Cortex of kidney (tissue), 1 donor: Measurements from ENCODE around the gene SATB2.

Experiments used
- DNase-seq: peaks from one replicate; lab custom pipeline; 2025; lab: John Stamatoyannopoulos, UW

SATB2 gene

DNA sequence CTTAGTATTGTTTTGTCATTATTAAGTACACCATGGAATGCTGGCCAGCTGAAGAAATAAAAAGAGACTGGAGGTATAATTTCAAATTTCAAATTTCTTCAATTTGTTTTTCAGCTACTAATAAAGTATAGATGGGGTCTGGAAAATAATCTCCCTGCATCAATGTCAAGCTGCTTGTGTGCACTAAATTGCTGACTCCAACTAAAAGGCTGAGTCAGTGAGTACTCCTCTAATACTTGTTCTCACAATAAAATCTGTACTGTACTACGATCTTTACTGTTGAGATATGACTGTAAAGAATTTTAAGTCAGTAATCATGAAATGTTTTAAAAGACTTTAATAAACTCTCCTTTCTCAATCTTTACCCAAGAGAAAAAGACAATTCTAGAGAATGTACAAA, 131.9 kb downstream of the SATB2 start:
- no peak for DNase-seq

- DNase-seq = no peak
Measured at GRCh38 chr2:199322151-199322550, 135.6 kb downstream of the SATB2 start.

GRCh38 chr2:199317646-199318045, 140.1 kb downstream of the SATB2 start:
- DNase-seq = no peak

GRCh38 chr2:199316851-199317250, 140.9 kb downstream of the SATB2 start:
- DNase-seq = no peak

DNA sequence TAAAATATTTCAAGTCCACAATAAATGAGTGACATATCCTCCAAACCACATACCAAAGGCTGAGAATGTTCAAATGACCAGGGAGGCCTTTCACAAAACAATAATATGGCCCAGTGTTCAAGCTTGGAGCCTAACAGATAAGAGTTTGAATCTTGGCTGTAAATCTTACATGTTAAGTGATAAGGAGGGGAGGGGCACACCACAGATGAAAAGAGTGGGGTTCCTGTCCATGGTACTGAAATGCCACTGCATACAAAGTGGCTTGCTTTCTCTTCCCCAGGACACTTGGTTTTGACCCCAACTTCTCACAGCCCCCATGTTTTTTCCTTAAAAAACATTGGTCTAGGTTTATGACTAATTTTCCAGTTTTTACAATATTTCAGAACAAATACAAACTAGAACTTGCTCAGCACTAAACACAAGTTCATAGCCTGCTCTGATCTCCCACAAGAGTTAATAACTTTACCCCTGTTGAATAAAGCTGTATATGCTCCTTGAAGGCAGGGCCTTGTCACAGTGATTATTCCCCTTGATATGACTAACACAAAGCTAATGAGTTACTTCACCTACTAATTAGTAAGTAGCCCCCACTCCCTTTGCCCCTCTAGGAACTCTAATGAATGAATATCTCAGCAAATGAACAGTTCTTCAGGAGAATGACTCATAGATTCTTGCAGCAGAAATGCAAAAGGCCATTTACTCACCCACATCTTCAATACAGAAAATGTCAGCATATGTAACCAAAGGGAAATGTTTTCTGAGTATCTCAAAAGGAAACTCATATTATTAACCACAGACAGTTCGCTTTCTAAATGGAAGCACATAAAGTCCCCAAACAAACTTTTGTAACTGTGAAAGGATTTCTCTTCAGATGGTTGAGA, 142.2 kb downstream of the SATB2 start:
- no peak for DNase-seq

GRCh38 chr2:199312931-199313330, 144.8 kb downstream of the SATB2 start:
- DNase-seq = no peak

DNA sequence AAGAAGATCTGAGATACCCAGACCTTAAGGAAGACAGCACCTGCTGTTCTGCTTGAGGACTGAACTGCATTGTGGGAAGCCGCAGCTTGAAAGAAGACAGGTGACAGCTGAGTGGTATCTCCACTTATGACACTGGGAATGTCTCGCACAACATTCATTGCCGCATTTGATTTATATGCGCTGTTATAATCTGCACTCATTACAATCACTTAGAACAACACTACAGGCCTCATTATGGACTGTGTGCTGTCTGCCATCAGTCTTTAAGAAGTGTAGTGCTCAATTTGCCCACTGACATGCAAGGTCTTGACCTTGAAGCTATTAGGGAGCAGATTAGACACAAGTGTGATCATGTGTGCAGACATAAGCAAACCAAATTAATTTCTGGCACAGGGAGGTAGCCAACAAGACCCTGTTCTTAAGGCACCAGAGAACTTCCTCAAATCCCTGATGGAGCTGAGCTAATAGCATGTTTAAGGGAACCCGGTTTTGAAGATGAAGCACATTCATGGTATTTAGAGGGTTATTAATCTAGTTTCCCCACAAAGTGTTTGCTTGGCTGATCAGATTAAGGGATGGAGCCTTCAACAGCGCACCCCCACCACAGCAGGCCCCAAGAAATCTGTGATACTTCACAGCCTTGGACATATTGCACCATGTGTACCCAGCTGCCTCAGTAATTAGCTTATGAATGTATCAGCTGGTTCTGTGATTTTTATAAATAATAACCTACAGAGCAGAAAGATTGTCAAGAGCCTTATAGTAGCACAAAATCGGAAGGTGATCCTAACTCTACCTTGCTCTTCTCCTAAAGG, 146.8 kb downstream of the SATB2 start:
- no peak for DNase-seq

GRCh38 chr2:199309973-199310372, 147.8 kb downstream of the SATB2 start:
- no peak for DNase-seq

DNA sequence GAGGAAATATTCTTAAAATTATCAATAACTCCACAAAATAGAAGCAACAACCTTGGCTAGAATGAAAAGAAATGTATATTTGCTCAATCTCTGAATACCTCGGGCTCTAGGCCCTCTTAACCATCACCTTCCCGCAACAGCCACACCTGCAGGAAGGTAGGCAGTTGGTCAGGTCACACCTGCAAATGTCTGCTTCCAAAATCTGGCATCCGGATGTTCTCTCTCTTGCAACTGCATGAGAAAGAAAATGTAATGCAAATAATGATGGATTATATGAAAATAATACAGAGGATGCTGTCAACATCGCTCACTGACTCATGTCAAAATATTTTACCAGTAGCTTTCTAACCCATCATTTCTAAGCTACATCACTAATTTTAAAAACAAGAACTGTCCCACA, 148.3 kb downstream of the SATB2 start:
- no peak for DNase-seq

- no peak for DNase-seq
Measured at GRCh38 chr2:199308567-199308966, 149.2 kb downstream of the SATB2 start.

- DNase-seq = no peak
Measured at GRCh38 chr2:199307461-199307860, 150.3 kb downstream of the SATB2 start.

- no peak for DNase-seq
Measured at GRCh38 chr2:199306116-199306515, 151.6 kb downstream of the SATB2 start.

GRCh38 chr2:199303728-199304177, 154.0 kb downstream of the SATB2 start:
- DNase-seq = no peak

DNA sequence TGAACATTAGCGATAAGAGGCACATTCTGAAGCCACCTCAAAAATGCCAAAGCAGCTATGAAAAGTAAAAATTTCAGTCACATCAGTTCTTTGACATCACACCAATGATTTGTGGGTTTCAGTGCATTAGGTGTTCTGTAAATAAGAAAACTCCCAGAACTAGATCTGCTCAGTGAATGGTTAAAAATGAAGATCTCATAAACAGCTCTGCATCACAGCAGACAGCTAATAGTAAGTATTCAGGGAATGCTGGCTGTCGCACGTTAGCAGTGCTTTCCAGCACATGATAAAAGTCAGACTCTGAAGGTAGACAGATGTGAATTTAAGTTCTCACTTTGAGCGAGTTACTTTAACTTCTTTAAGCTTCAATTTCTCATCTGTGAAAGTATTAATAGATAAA, 154.9 kb downstream of the SATB2 start:
- DNase-seq = no peak

- DNase-seq = no peak
Measured at GRCh38 chr2:199288424-199288823, 169.3 kb downstream of the SATB2 start.

DNA sequence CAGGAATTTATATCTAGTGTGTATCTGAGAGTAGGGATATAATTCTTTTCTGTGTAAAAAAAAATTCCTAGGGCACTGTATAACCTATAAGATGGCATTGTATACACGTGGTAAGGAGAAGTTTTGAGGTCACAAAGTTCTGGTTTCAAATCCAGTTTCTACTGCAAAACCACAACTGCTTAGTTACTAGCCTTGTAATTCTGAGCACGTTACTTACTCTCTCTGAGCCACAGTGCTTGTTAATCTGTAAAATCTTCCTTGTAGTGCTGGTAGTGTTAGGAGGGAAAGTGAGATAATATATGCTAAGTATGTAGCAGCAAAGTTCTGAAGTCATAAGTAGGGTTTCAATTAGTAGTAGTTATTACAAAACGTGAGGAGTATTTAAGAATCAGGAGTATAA, 175.4 kb downstream of the SATB2 start:
- no peak for DNase-seq

GRCh38 chr2:199279146-199279545, 178.6 kb downstream of the SATB2 start:
- DNase-seq = no peak

GRCh38 chr2:199278099-199278498, 179.6 kb downstream of the SATB2 start:
- DNase-seq = no peak

DNA sequence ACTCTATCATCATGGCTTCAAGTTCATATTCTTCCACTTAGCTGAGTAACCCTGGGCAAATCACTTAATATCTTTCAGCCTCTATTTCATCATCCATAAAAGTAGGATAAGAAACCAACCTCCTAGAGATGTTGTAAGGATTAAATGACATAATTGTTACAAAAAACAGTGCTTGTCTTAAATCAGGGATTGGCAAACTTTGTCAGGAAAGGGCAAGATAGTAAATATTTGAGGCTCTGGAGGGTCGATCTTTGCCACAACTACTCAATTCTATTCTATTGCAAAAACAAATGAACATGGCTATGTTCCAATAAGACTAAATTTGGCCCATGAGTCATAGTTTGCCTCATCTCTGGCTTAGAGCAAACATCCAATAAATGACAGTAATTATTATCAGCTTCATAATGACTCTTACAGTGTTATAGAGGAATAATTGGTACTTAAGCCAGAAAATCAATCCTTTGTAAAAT, 184.7 kb downstream of the SATB2 start:
- no peak for DNase-seq

GRCh38 chr2:199261936-199262335, 195.8 kb downstream of the SATB2 start:
- no peak for DNase-seq

GRCh38 chr2:199261239-199261638, 196.5 kb downstream of the SATB2 start:
- DNase-seq = no peak

- no peak for DNase-seq
Measured at GRCh38 chr2:199259671-199260070, 198.1 kb downstream of the SATB2 start.

- DNase-seq = no peak
Measured at GRCh38 chr2:199258291-199258690, 199.4 kb downstream of the SATB2 start.
